ENCODE data around the gene KRT16. TPM values are rescaled to one million over a fixed set of nuclear protein-coding genes. Genes with fewer than 3 reads are reported as not detected.
A peak's percentile ranks its signal among the peaks of the same experiment; 100 is the strongest.

Gene KRT16
- total RNA-seq, 1 donor from 2014 or later, result not detected

DNA sequence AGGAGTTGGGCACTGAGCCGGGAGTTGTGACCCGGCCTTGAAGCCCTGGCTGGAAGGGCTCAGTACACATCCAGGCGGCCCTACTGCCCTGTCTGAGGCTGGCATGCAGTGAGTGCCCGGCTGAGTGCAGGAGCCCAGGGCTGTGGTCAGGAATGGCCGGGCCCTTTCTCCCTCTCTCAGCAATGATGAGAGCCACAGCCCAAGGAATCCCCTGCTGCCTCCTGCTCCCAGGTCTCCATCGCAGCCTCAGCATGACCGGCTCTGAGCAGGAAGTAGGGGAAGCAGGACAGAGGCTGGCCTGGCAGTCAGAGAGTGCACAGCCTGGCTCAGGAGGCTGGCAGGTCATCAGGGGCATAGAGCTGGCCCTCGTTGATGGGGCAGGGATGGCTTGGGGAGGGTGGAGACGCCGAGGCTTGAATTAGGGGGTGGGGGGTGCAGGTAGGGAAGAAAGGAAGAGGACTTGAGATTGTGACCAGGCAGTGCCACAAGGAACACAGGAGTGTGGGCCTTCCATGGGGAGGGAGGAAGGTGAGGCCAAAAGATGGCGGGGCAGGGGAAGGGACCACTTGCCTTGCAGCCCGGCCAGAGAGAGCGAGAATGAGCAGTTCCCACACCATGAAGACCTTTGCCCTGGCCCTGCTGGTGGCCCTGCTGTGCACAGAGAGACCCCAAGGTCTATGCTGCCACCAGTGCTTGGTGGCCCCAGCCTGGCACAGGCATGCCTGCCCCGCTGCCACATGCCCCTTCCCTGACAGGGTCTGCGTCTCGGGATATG is 43.9 kb upstream of the KRT16 start:
- peak overlapping the region; percentile 86 for H3K27ac ChIP-seq
- no peak for ATAC-seq
- intact Hi-C loops (cut with DNase I), result no loop called here

DNA sequence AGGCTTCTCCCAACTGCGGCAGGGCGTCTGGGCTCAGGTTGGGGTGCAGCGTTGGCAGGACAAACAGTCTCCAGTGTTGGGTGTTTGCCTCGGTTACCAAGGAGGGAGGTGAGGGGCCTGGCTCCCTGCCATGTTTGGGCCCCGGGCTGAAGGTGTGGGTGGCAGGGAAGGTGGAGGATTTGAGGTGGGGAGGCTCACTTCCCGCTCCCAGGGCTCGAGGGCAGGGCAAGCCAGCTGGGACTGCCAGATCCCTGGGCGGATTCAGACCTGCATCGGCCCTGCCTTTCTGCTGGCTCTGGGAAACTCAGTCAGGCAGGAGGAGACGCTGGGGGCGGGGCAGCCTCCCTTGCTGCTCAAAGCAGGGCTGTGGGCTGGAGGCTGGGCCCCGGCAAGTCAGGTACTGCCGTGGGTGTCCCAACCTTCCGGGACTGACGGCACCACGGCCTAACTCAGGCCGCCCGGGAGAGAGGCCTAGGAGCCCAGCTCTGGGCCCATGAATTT is 43.1 kb upstream of the KRT16 start:
- intact Hi-C loops (cut with DNase I), result no loop called here
- peak; percentile 65 for ATAC-seq
- Histone ChIP-seq H3K4me3 (no peak overlapping the region), H3K27me3 (no peaks in the 10 kb centered on the region), H3K4me1 (peaks cover 8% of the 10 kb centered on the region), H3K36me3 (no peaks in the 10 kb centered on the region), H3K9me3 (no peaks in the 10 kb centered on the region), H3K27ac (peak overlapping the region; percentile 86)
- TF ChIP-seq CTCF (IDR thresholded peaks at IDR 0.05), result no peak
- peak; percentile 92 for DNase-seq

More for the DNA sequence above, 43.9 kb upstream of the KRT16 start:
- DNase-seq, result no peak
- Histone ChIP-seq H3K4me3 (no peak overlapping the region), H3K27me3 (no peaks in the 10 kb centered on the region), H3K9me3 (no peaks in the 10 kb centered on the region), H3K36me3 (no peaks in the 10 kb centered on the region), H3K4me1 (peaks cover 8% of the 10 kb centered on the region)
- TF ChIP-seq CTCF (IDR thresholded peaks at IDR 0.05), result no peak

DNA sequence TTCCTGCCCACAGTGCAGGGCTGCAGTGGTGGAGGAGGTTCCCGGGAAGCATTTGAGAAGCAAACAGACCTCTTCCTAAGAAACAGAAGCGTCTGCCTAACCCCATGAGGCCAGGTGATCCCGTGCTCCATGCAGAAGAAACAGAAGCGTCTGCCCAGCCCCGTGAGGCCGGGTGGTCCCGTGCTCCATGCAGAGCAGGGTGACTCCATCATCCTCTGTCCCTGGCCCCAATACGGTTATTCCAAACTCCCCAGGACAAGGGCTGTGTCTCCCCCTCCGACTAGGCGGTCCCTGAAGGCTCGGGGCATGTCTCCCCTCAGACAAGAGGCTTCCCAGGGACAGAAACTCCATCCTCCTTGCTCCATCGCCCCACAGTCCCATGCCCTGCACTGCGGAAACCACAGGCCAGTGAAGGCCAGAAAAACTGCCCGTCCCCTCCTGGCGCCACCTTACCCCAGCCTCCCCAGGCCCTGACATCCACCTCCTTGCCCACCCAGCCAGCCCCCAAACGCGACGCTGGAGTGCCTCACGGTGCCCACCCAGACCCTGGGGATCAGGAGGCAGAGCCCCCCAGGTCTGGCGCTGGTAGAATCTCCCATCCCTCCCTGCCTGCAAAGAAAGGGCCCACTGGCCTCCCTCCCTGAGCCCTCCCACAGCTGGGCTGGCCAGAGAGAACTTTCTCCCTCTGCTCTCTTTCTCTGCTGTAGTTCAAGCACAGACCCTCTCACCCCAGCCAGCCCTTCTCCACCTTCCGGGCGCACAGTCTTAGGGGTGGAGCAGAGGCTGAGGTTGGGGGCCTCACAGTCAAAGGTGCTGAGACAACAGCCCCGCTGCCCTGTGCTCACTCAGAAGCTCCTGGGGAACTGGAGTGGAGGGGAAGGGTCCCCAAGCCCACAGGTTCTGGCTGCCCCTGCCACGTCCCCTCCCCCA is 42.4 kb upstream of the KRT16 start:
- no peaks in the 10 kb centered on the region for H3K9me3 ChIP-seq
- H3K4me3 ChIP-seq, result no peak overlapping the region
- DNase-seq, result no peak
- TF ChIP-seq CTCF (IDR thresholded peaks at IDR 0.05), result no peak
- H3K4me1 ChIP-seq, result peaks cover 8% of the 10 kb centered on the region
- H3K36me3 ChIP-seq, result no peaks in the 10 kb centered on the region
- intact Hi-C loops (cut with DNase I), result no loop called here
- peak overlapping the region; percentile 86 for H3K27ac ChIP-seq
- no peak for ATAC-seq
- no peaks in the 10 kb centered on the region for H3K27me3 ChIP-seq

DNA sequence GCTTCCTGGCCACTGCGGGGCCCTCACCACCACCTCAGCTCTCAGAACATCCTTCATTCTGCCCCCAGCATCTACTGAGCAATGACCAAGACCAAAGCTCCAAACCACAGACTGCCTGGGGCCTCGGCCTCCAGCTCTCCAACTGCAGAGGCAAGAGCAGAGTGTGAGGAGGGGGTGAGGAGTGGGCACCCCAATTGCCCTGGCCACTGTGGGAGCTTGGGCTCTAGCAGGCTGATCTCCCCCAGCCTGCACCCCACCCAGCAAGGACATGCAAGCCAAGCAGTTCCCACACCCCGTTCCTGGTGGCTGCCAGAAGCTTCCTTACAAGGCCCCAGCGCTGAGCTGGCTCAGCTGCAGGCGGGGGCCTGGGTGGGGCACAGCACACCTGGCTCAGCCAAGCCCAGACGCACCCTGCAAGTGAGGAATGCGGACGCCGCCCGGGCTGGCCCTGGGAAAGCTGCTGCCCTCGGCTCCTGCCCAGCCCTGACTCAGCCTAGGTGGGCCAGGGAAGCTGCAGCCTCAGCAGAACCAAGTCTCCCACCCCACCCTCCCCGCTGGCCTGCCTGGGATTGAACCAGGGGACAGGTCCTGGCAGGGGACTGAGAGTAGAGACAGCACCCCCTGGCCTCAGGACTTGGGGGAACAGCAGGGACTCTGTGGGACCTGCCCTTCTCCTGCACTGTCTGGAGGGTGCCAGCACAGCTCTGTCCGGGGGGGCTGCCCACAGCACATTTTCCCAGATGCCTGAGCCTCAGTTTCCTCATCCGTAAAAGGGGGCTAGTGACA is 41.5 kb upstream of the KRT16 start:
- Histone ChIP-seq H3K4me1 (peaks cover 8% of the 10 kb centered on the region), H3K27ac (peak overlapping the region; percentile 86), H3K27me3 (no peaks in the 10 kb centered on the region), H3K4me3 (no peak overlapping the region), H3K36me3 (no peaks in the 10 kb centered on the region), H3K9me3 (no peaks in the 10 kb centered on the region)
- no peak for TF ChIP-seq CTCF (IDR thresholded peaks at IDR 0.05)
- intact Hi-C loops (cut with DNase I), result no loop called here
- DNase-seq, result peak; percentile 92
- peak; percentile 81 for ATAC-seq

- no peaks in the 10 kb centered on the region for H3K9me3 ChIP-seq
- ATAC-seq, result no peak
- H3K27me3 ChIP-seq, result no peaks in the 10 kb centered on the region
- H3K36me3 ChIP-seq, result no peaks in the 10 kb centered on the region
- peak overlapping the region; percentile 86 for H3K27ac ChIP-seq
- no peak overlapping the region for H3K4me3 ChIP-seq
- no peak for TF ChIP-seq CTCF (IDR thresholded peaks at IDR 0.05)
- intact Hi-C loops (cut with DNase I), result no loop called here
- no peak for DNase-seq
- peaks cover 13% of the 10 kb centered on the region for H3K4me1 ChIP-seq
Measured at GRCh38 chr17:41653421-41653820, 40.9 kb upstream of the KRT16 start.

Data from upper lobe of right lung (tissue), 1 donor.